CD4-positive, alpha-beta T cell (primary cell): ENCODE measurements around the gene LDLR. TPM values are rescaled to one million over a fixed set of nuclear protein-coding genes. Genes with fewer than 3 reads are reported as not detected.
"Not testable (repeated sequence)": the region's sequence is repeated elsewhere in the genome, so short reads cannot be mapped to it uniquely, and the experiment has no call there.

ENCODE experiments used
- ATAC-seq: fragments of 200-7000 bp; cut with Tn5 transposase; one replicate; pipeline ENCODE4 v1.10.0; 2022; ENCODE audit warnings: mild to moderate bottlenecking; ENCODE audit not compliant: poor library complexity
- CTCF ChIA-PET: fragments of 350-600 bp; sonication (Branson Sonifier 250); formaldehyde crosslinking; loops from one replicate; lab custom pipeline; 2021; ENCODE audit warnings: antibody characterized with exemption, inconsistent platforms; lab: Charles Lee
- POLR2A ChIA-PET: fragments of 350-600 bp; sonication (Branson Sonifier 250); formaldehyde crosslinking; loops from one replicate; lab custom pipeline; 2021; ENCODE audit warnings: antibody characterized with exemption, inconsistent platforms; lab: Charles Lee
- DNase-seq, 14 experiments: peaks; one replicate each; pipeline ENCODE4 v3.0.0-alpha.2; 2013 to 2020; ENCODE audit warnings: mixed read lengths in 2 of 14
- H3K27ac ChIP-seq, 2 donors: one replicate each; pipeline versions ENCODE4 v1.5.1 to v1.7.0; 2013; ENCODE audit warnings: low read length in 2 of 2, low read depth in 1 of 2, mild to moderate bottlenecking in 1 of 2
- H3K27me3 ChIP-seq, 2 experiments: 1 replicate in 1 of 2; 2 replicates in 1 of 2; pipeline versions ENCODE4 v1.6.1 to v1.7.0; 2013; ENCODE audit warnings: low read length in 2 of 2, control low read depth in 1 of 2, mild to moderate bottlenecking in 1 of 2, moderate library complexity in 1 of 2; ENCODE audit not compliant: insufficient read depth in 2 of 2, control insufficient read depth in 1 of 2
- H3K36me3 ChIP-seq: one replicate; pipeline ENCODE4 v1.6.1; 2013; ENCODE audit warnings: low read length, control low read depth; ENCODE audit not compliant: insufficient read depth
- H3K4me1 ChIP-seq: one replicate; pipeline ENCODE4 v1.6.1; 2013; ENCODE audit warnings: low read length, control low read depth; ENCODE audit not compliant: insufficient read depth
- H3K4me3 ChIP-seq: one replicate; pipeline ENCODE4 v1.5.1; 2013; ENCODE audit warnings: mild to moderate bottlenecking, low read length, moderate library complexity
- H3K9me3 ChIP-seq, 2 experiments: 1 replicate in 1 of 2; 2 replicates in 1 of 2; pipeline versions ENCODE4 v1.6.1 to v1.7.0; 2013; ENCODE audit warnings: low read length in 2 of 2, mild to moderate bottlenecking in 2 of 2, control low read depth in 1 of 2, moderate library complexity in 1 of 2; ENCODE audit not compliant: control insufficient read depth in 1 of 2, insufficient read depth in 1 of 2
- H3K27ac Mint-ChIP-seq: one replicate; pipeline ENCODE4 v1.8.0; 2020; ENCODE audit warnings: mixed read lengths
- H3K27me3 Mint-ChIP-seq: one replicate; pipeline ENCODE4 v1.8.0; 2021; ENCODE audit warnings: mixed read lengths
- H3K36me3 Mint-ChIP-seq: one replicate; pipeline ENCODE4 v1.8.0; 2021; ENCODE audit warnings: low read depth, mixed read lengths
- H3K4me1 Mint-ChIP-seq: one replicate; pipeline ENCODE4 v1.8.0; 2021; ENCODE audit warnings: low read depth, mixed read lengths
- H3K4me3 Mint-ChIP-seq: one replicate; pipeline ENCODE4 v1.8.0; 2020; ENCODE audit warnings: mild to moderate bottlenecking, mixed read lengths
- H3K9me3 Mint-ChIP-seq: one replicate; pipeline ENCODE4 v1.8.0; 2020; ENCODE audit warnings: mixed read lengths
- intact Hi-C, 2 experiments: fragments of 100-400 bp; cut with DNase I in 1 of 2; cut with micrococcal nuclease in 1 of 2; formaldehyde crosslinking; loops; one replicate each; pipeline versions ENCODE4 v1.15.1 to v1.9.0; 2023 to 2025; cut with DNase I, micrococcal nuclease
- total RNA-seq, 174 experiments: library from RNA in 2 of 174; stranded (reverse) in 2 of 174; gene quantifications; one replicate each; pipeline ENCODE4 v1.2.3 and lab custom pipeline; 2021 to 2026
- TF ChIP-seq, protein P1 (sequence below): fragments of 200-600 bp; IDR thresholded peaks from one replicate; pipeline ENCODE4 v1.8.0; 2022; ENCODE audit warnings: antibody characterized with exemption, mild to moderate bottlenecking

Gene LDLR
- total RNA-seq, 2 experiments from 2014 or later = 32.5 to 34.0 TPM

DNA sequence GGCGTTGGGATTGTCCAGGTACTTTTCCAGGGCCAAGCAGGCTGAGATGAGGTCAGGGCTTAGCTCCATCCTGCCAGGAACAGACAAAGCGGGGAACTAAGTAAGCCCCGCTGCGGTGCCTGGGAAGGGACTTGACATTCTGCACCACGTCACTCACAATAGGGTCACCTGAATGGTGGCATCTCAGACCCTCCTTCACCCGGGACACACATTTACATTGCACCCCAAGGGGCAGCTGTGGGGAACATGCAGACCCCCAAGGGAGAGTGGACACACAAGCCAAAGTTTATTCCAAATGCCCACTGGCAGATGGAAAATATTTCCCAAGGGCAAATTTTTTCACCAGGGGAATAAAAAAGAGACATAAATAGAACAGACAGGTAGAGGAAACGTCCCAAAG is 86.7 kb downstream of the LDLR start:
- H3K27ac ChIP-seq = no peak overlapping the region
- H3K27me3 ChIP-seq = no peaks in the 10 kb centered on the region
- H3K27me3 Mint-ChIP-seq = peaks cover 5% of the 10 kb centered on the region
- H3K4me3 Mint-ChIP-seq = no peak overlapping the region
- peaks cover 7% of the 10 kb centered on the region for H3K4me1 ChIP-seq
- POLR2A ChIA-PET = no interaction called here
- intact Hi-C loops = no loop called here
- no peaks in the 10 kb centered on the region for H3K9me3 Mint-ChIP-seq
- TF ChIP-seq, protein P1, sequence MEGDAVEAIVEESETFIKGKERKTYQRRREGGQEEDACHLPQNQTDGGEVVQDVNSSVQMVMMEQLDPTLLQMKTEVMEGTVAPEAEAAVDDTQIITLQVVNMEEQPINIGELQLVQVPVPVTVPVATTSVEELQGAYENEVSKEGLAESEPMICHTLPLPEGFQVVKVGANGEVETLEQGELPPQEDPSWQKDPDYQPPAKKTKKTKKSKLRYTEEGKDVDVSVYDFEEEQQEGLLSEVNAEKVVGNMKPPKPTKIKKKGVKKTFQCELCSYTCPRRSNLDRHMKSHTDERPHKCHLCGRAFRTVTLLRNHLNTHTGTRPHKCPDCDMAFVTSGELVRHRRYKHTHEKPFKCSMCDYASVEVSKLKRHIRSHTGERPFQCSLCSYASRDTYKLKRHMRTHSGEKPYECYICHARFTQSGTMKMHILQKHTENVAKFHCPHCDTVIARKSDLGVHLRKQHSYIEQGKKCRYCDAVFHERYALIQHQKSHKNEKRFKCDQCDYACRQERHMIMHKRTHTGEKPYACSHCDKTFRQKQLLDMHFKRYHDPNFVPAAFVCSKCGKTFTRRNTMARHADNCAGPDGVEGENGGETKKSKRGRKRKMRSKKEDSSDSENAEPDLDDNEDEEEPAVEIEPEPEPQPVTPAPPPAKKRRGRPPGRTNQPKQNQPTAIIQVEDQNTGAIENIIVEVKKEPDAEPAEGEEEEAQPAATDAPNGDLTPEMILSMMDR = no peak
- CTCF ChIA-PET = no interaction called here
- no peak overlapping the region for H3K4me3 ChIP-seq
- ATAC-seq (no peak), DNase-seq (no peak)
- H3K9me3 ChIP-seq = peaks cover 0 to 4% of the 10 kb centered on the region in 2 experiments
- H3K36me3 ChIP-seq = no peaks in the 10 kb centered on the region
- no peaks in the 10 kb centered on the region for H3K36me3 Mint-ChIP-seq
- H3K4me1 Mint-ChIP-seq = no peaks in the 10 kb centered on the region
- no peak overlapping the region for H3K27ac Mint-ChIP-seq

DNA sequence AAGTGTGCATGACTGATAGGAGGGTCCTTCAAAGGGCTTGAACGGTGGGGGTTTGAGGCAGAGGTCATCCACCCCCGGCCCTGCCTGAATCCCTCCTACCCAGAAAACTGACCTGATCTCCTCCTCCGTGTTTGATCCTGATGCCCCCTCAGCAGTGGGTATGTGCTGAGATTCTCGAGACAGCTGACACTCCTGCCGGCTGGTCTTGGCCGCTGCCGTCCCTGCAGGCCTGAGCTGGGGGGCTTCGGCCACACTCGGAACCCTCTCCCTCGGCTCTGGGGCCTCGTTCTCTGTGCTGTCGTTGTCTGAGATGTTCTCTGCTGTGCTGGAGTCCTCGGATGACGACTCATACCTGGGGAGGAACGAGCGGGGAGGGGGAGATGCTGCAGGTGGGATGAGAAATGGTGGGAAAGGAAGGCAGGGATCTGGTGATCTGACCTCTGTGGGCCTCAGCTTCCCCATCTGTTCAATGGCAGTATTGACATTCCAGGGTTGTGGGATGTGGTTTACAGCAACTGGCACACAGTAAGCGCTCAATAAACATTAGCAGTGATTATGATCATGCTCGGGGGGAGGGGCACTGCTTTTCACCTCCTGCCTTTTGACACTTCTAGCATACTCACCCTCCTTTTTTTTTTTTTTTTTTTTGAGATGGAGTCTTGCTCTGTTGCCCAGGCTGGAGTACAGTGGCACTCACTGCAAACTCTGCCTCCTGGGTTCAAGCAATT is 87.4 kb downstream of the LDLR start:
- Histone ChIP-seq H3K27me3 (no peaks in the 10 kb centered on the region), H3K36me3 (no peaks in the 10 kb centered on the region), H3K4me3 (no peak overlapping the region), H3K27ac (no peak overlapping the region), H3K9me3 (peaks cover 0 to 4% of the 10 kb centered on the region in 2 experiments), H3K4me1 (peaks cover 7% of the 10 kb centered on the region)
- Mint-ChIP-seq H3K9me3 (no peaks in the 10 kb centered on the region), H3K27me3 (peaks cover 9% of the 10 kb centered on the region), H3K4me3 (no peak overlapping the region), H3K27ac (no peak overlapping the region), H3K36me3 (no peaks in the 10 kb centered on the region), H3K4me1 (no peaks in the 10 kb centered on the region)
- TF ChIP-seq, protein P1 = no peak
- DNase-seq (no peak), ATAC-seq (no peak)
- CTCF ChIA-PET = no interaction called here
- intact Hi-C loops = no loop called here
- POLR2A ChIA-PET = no interaction called here

DNA sequence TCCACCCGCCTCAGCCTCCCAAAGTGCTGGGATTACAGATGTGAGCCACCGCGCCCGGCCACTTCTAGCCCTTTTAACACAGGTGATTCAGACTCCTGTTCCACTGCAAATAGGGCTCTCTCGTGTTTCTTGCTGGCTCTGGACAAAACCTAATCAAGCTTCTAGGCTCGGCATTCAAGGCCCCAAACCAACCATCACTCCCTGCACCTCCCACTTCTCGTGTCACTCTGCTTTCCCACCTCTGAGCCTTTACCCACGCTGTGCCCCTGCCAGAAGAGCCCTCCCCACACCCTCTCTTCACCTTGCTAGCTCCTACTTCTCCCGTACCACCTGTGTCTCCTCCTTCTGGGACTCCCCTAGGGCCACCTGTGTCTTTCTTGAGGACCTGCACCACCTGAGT is 88.3 kb downstream of the LDLR start:
- no peaks in the 10 kb centered on the region for H3K36me3 ChIP-seq
- DNase-seq (no peak), ATAC-seq (no peak)
- intact Hi-C loops = no loop called here
- TF ChIP-seq, protein P1 = no peak
- no peak overlapping the region for H3K4me3 Mint-ChIP-seq
- CTCF ChIA-PET = no interaction called here
- no peak overlapping the region for H3K4me3 ChIP-seq
- H3K36me3 Mint-ChIP-seq = no peaks in the 10 kb centered on the region
- no peaks in the 10 kb centered on the region for H3K4me1 Mint-ChIP-seq
- H3K27ac ChIP-seq = no peak overlapping the region
- H3K9me3 ChIP-seq = peaks cover 0 to 4% of the 10 kb centered on the region in 2 experiments
- POLR2A ChIA-PET = no interaction called here
- no peak overlapping the region for H3K27ac Mint-ChIP-seq
- no peaks in the 10 kb centered on the region for H3K27me3 ChIP-seq
- peaks cover 10% of the 10 kb centered on the region for H3K27me3 Mint-ChIP-seq
- H3K4me1 ChIP-seq = peaks cover 7% of the 10 kb centered on the region
- no peaks in the 10 kb centered on the region for H3K9me3 Mint-ChIP-seq

DNA sequence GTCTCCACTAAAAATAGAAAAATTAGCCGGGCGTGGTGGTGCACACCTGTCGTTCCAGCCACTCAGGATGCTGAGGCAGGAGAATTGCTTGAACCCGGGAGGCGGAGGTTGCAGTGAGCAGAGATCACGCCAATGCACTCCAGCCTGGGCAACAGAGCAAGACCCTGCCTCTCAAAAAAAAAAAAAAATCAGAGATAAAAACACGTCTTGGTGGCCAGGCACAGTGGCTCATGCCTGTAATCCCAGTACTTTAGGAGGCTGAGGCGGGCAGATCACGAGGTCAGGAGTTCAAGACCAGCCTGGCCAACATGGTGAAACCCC is 89.8 kb downstream of the LDLR start:
- intact Hi-C loops, H3K27me3 Mint-ChIP-seq, H3K9me3 Mint-ChIP-seq, H3K4me3 ChIP-seq, ATAC-seq, H3K4me3 Mint-ChIP-seq, H3K27me3 ChIP-seq, H3K36me3 Mint-ChIP-seq, DNase-seq, H3K9me3 ChIP-seq, POLR2A ChIA-PET, H3K4me1 Mint-ChIP-seq, H3K27ac Mint-ChIP-seq, H3K27ac ChIP-seq, H3K4me1 ChIP-seq, H3K36me3 ChIP-seq, CTCF ChIA-PET: not testable (repeated sequence)
